KBM-7 (cell line): ENCODE results near the gene SLC1A7.
"Not testable (repeated sequence)": the region's sequence is repeated elsewhere in the genome, so short reads cannot be mapped to it uniquely, and the experiment has no call there.

ENCODE experiments used
- DNase-seq: peaks from one replicate; pipeline ENCODE4 v3.0.0-alpha.2; 2015
- in situ Hi-C: fragments of 300-500 bp; cut with MboI; formaldehyde crosslinking; loops from 2 replicates; pipeline ENCODE4 v1.14.3; 2020; ENCODE audit warnings: low sequenced_read_pairs, low pct_unique_long_range_greater_than_20kb, mixed read lengths

The SLC1A7 gene

GRCh38 chr1:53142226-53142853 is at the start of gene SLC1A7:
TSS of gene SLC1A7 (minus strand) at chr1:53142638. CDS start at chr1:53142449, 189 bp downstream.
- DNase-seq: no peak
- in situ Hi-C loops: no loop called here

DNA sequence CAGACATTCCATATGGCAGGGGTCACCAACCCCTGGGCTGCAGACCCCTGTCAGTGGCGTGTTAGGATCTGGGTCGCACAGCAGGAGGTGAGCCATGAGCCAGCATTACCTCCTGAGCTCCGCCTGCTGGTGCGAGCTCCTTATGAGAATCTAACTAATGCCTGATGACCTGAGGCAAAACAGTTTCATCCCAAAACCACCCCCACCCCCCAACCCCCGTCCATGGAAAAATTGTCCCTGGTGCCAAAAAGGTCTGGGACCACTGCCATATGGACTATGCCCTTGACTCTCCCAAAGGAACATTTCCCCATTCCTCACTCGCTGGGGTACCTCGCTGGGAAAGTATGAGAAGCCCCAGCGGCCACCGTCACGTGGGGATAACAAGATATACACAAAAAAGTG is 47.8 kb upstream of the SLC1A7 start:
- DNase-seq: no peak
- in situ Hi-C loops: loop anchor here (25.0 kb wide), 1 partner anchor 478 kb away; no protein-coding TSS in a partner anchor

- in situ Hi-C loops: loop anchor here (25.0 kb wide), 1 partner anchor 477 kb away; no protein-coding TSS in a partner anchor
Observed at GRCh38 chr1:53189061-53189460, 46.6 kb upstream of the SLC1A7 start.

GRCh38 chr1:53188099-53188498 is 45.7 kb upstream of the SLC1A7 start:
- DNase-seq: no peak
- in situ Hi-C loops: loop anchor here (25.0 kb wide), 1 partner anchor 476 kb away; no protein-coding TSS in a partner anchor

More at GRCh38 chr1:53189061-53189460, 46.6 kb upstream of the SLC1A7 start:
- no peak for DNase-seq

DNA sequence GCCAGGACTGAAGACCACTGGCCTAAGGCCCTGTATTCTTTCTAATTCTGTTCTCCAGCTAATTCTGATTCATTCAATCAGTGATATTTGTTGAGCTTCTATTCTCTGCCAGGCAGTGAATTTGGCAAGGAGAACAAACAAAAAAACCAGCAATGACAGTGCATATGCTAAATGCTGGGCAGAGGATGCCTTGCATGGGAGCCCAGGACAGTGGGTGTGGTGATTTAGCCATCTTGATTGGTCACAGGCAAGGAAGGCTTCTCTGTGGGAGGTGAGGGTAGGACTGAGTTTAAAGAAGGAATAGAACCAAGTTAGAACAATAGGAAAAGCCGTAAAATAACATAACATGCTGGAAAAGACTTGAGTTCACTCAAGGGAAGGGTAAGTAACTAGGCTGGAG is 45.0 kb upstream of the SLC1A7 start:
- DNase-seq: no peak
- in situ Hi-C loops: loop anchor here (25.0 kb wide), 1 partner anchor 475 kb away; no protein-coding TSS in a partner anchor

GRCh38 chr1:53186533-53186932 is 44.1 kb upstream of the SLC1A7 start:
- no peak for DNase-seq
- in situ Hi-C loops: loop anchor here (25.0 kb wide), 1 partner anchor 474 kb away; no protein-coding TSS in a partner anchor

- DNase-seq: not testable (repeated sequence)
- in situ Hi-C loops: loop anchor here (25.0 kb wide), 1 partner anchor 474 kb away; no protein-coding TSS in a partner anchor
Observed at GRCh38 chr1:53185955-53186297, 43.5 kb upstream of the SLC1A7 start.

DNA sequence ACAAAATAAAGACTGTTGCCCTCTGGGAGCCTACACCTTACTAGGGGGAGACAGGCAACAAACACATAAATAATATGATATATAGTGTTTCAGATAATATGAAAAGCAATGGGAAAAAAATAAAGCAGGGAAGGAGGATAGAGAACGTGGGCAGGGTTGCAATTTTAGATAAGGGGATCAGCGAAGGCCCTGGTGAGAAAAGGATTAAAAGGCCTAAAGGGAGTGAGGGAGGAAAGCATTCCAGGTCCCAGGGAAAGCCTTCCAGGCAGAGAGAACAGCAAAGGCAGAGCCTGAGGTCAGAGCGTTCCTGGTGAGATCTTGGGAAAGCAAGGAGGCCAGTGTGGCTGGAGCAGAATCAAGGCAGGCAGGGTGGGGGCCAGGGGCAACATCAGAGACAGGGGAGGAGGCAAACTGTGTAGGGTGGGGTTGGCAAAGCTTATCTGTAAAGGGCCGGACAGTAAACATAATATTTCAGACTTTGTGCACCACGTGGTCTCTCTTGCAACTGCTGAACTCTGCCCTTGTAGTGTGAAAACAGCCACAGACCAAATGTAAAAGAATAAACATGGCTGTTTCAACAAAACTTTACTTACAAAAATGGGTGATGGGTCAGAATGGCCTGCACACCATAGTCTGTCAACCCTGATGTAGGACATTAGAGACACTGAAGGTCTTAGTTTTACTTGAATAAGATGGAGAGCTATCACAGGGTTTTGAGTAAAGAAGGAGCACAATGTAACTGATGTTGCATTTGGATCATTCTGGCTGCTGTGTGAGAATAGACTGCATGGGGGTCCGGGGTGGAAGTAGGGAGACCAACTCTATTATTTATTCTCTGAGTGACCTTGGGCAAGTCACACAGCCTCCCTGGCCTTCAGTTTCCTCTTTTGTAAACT is 40.9 kb upstream of the SLC1A7 start:
- in situ Hi-C loops: loop anchor here (25.0 kb wide), 1 partner anchor 471 kb away; no protein-coding TSS in a partner anchor
- no peak for DNase-seq

DNA sequence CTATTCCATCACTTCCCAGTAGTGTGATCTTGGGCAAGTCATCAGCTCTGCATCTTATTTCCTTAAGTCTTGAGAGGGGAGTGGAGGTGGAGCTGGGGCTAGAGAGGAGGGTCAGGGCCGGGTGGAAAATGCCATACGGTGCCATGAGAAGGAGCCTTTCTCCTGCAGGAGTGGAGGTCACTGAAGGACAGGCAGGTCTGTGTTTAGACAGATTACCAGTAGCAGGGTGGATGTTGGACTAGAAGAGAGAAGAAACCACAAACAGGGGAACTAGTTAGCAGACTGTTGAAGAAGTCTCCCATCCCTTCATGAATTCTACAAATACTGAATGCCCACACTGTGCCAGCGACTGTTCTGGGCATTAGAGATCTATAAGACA is 40.3 kb upstream of the SLC1A7 start:
- in situ Hi-C loops: loop anchor here (25.0 kb wide), 1 partner anchor 470 kb away; no protein-coding TSS in a partner anchor
- no peak for DNase-seq

- peak; percentile 65 for DNase-seq
- in situ Hi-C loops: loop anchor here (25.0 kb wide), 1 partner anchor 470 kb away; no protein-coding TSS in a partner anchor
Observed at GRCh38 chr1:53182111-53182593, 39.7 kb upstream of the SLC1A7 start.

GRCh38 chr1:53180951-53181350 is 38.5 kb upstream of the SLC1A7 start:
- DNase-seq: no peak
- in situ Hi-C loops: loop anchor here (25.0 kb wide), 1 partner anchor 469 kb away; no protein-coding TSS in a partner anchor

DNA sequence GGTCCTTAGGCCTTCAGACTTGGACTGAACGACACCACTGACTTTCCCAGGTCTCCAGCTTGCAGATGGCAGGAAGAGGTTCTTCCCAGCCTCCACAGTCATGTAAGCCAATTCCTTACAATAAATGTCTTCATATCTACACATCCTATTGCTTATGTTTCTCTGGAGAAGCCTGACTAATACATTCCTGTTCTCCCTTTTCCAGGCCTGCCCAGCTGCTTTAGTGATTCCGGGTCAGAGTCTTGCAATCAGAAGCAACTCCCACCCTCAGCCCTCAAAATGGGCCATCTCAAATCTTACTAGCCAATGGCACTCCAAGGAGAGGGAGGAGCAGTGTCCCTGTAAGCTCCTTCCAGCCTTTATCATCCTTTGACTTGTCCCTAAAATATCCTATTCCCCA is 37.8 kb upstream of the SLC1A7 start:
- in situ Hi-C loops: loop anchor here (25.0 kb wide), 1 partner anchor 468 kb away; no protein-coding TSS in a partner anchor
- no peak for DNase-seq

DNA sequence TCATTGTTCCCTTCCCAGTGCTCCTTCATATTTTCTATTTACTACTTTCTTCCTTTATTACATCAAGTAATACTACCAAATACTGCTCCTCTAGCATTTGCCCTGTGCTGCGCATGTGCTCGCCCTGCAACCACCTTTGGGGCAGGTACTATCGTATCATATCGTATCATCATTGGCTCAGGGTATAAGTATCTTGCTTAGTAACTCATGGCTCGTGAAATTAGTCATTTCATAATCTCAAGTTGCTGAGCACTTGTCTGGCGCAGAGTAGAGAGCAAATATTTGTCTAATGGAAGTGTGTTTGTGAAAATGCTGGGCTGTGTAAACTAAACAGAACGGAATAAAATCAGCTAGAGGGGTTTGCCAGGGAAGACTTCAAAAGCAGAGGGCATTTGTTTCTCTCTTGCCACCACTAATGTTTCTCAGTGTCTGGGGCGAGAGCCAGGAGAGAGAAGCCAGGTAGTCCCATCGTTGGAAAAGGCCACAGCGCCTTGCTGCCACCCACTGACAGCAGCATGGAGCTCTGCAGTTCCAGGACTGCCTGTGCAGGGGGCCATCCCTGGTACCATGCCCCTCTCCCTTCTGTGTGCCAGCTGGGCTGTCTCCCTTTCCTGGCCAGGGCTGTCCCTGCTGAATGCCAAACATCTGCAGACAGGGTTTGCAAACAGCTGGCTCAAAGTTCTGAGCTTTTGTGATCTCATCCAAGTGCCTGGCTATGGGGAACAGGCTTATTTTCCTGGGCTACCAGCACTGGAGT is 34.2 kb upstream of the SLC1A7 start:
- in situ Hi-C loops: loop anchor here (25.0 kb wide), 1 partner anchor 464 kb away; no protein-coding TSS in a partner anchor

GRCh38 chr1:53174971-53175913 is 32.8 kb upstream of the SLC1A7 start:
- no peak for DNase-seq

More for the DNA sequence above, 34.2 kb upstream of the SLC1A7 start:
- DNase-seq: no peak

DNA sequence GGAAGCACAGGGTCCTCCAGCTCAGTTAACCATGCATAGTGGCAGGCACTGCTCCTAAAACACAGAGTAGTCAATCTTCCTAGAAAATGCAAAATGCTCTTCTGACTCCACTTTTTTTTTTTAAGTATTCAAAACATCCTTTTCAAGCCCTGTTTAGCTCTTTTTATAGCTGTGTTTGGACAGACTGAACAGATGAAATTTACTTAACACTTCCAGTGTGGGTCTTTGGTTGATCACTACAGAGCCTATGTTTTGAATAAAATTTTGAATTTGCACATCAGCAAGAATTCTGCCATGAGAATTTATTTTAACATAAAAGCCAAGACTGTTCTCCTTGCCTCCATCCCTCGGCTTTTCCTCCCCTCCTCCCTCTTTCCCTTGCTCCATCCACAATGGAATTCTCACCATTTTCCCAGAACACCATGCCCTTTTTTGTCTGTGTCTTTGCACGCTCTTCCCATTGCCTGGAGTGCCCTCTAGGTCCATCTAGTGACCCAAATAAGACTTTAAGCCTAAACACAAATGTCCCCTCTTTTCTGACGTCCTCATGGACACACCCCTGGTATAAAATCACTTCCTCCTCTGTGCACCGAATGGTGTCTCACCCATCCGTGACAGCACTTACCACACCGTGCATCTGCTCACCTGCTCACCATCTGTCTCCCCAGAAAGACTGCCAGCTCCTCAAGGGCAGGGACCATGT is 30.1 kb upstream of the SLC1A7 start:
- in situ Hi-C loops: no loop called here
- peak; percentile 30 for DNase-seq

More at GRCh38 chr1:53174971-53175913, 32.8 kb upstream of the SLC1A7 start:
- in situ Hi-C loops: loop anchor here (25.0 kb wide), 1 partner anchor 463 kb away; no protein-coding TSS in a partner anchor

- in situ Hi-C loops: no loop called here
Observed at GRCh38 chr1:53166912-53167311, 24.5 kb upstream of the SLC1A7 start.

GRCh38 chr1:53166366-53166765 is 23.9 kb upstream of the SLC1A7 start:
- no peak for DNase-seq
- in situ Hi-C loops: no loop called here

More at GRCh38 chr1:53166912-53167311, 24.5 kb upstream of the SLC1A7 start:
- DNase-seq: no peak
